Measurements from ENCODE around the gene OXT.

The OXT gene

GRCh38 chr20:3071610-3072529 is at the start of gene OXT:
Gene OXT (plus strand): TSS chr20:3071620. CDS start chr20:3071656, 36 bp downstream.
- no peak for DNase-seq

DNA sequence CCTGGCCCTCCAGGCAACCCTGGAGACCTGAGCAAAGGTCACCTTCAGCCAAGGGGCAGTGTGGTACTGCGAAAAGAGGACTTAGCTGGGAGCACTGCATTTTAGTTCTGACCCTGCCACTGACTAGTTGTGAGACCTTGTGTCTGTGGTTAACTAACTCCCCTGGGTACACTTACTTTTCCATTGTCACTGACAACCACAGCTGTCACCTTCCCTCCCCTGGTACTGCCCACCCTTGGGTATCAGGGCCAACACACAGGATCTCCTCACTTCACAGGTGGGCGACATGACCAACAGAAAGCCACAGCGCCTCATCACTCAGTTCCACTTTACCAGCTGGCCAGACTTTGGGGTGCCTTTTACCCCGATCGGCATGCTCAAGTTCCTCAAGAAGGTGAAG is 49.6 kb upstream of the OXT start:
- DNase-seq = peak in 1 of 2 experiments; percentile 78

DNA sequence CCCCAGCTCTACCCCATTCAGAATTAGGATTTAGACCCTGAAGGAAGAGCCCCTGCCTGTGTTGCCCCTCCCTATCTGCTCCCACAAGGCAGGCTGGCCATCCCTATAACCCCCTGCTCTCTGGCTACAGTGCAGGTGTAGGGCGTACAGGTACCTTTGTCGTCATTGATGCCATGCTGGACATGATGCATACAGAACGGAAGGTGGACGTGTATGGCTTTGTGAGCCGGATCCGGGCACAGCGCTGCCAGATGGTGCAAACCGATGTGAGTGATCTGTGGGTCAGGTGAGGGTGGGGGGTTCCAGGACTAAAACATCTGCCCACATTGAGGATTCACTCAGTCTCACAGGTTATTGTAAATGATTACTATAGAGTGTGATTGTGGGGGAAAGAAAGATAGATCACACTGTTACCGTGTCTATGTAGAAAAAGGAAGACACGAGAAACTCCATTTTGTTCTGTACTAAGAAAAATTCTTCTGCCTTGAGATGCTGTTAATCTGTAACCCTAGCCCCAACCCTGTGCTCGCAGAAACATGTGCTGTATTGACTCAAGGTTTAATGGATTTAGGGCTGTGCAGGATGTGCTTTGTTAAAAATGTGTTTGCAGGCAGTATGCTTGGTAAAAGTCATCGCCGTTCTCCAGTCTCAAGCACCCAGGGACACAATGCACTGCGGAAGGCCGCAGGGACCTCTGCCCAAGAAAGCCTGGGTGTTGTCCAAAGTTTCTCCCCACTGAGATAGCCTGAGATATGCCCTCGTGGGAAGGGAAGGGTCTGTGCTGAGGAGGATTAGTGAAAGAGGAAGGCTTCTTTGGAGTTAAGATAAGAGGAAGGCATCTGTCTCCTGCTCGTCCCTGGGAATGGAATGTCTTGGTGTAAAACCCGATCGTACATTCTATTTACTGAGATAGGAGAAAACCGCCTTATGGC is 48.6 kb upstream of the OXT start:
- peak; percentile 57 to 93 for DNase-seq

DNA sequence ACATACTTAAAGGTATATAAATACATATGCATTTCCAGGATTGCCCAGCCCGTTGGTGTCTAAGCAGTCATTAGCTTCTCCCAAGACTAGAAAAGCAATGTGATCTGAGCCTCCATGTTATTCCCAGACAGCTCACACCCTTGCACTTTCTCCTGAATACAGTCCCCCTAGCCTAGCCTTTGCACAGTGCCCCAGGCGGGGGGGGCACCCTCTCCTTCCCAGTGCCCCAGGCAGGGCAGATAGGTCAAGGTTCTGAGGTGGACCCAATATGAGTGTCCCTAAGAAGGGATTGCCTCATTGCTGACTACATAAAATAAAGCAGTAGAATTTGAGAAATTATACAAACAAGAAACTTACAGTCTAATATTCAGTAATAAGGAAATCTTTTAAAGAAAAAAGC is 43.4 kb upstream of the OXT start:
- DNase-seq = no peak

DNA sequence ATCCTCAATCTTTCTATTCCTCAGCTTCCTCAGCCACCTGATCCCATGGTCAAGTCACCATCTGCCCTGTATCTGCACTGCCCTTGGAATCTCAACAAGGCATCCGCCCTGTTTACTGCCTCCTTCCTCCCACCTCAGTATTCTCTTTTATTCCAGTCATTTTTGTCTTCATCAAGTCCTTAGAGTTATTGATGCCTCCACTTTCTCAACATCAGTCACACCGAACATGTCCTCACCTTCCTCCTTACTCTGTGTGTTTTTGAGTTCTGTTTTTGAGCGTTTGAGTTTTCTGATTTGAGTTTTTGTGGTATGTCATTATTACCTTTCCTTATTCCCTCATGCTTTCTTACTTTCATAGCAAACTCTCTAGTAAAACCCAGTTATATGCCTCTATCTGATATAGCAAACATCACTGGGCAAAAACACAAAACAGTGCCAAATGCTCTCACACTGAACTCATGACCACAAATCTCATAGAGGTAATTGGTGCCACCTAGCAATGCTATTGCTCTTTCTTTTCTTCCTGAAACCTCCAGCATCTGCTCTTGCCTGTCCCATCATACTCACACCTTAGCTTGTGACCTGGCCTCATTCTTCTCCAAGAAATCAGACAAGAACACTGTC is 39.8 kb upstream of the OXT start:
- no peak for DNase-seq

DNA sequence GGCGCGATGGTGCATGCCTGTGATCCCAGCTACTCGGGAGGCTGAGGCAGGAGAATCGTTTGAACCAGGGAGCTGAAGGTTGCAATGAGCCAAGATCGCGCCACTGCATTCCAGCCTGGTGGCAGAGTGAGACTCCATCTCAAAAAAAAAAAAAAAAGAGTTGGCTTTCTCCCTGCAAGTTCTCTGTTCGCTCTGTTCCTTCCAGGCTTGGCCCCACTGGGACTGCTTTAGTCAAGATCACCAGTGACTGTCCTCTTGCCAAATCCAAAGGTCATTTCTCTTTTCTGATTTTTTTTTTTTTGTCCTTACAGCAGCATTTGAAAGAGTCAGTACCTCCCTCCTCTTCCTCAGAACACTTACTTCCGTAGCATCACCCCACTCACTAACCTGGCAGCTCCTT is 38.8 kb upstream of the OXT start:
- no peak for DNase-seq

DNA sequence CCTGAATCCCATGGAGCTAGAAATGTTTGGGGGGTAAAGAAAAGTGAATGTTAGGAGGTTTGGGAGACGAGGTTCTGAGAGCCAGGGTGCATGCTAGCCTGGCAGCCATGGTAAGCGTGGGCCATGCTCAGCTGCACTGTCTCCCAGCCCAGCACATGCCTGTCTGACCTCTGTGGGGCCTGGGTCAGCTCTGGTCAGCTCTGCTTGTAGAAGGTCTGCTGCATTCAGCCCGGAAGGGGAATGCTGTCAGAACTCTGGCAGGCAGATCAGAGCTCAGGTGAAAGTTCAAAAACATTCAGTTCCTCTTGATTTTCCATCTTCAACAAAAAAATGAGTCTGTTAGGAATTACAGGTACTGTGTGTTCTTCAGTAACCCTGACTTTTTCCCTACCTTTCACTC is 33.8 kb upstream of the OXT start:
- DNase-seq = no peak

DNA sequence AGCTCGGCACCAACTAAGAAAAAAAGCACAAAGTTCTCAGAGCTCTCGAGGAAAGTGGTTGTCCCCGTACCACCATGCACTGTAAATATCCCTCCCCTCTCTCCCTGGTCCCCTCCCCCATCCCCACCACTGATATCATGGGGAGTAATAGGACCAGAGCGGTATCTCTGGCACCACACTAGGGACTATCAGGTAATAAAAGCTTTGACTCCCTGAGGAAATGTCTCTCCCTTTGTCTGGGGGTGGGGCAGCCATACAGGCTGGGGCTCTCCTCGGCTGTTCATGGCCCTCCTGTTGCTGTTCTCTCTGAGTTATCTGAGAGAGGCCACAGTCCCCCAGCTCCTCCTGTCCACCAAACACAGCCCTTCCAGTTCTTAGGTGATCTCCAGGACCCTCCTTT is 33.0 kb upstream of the OXT start:
- no peak for DNase-seq

- DNase-seq = no peak
These were observed 32.0 kb upstream of the OXT start for GRCh38 chr20:3039426-3039825.

DNA sequence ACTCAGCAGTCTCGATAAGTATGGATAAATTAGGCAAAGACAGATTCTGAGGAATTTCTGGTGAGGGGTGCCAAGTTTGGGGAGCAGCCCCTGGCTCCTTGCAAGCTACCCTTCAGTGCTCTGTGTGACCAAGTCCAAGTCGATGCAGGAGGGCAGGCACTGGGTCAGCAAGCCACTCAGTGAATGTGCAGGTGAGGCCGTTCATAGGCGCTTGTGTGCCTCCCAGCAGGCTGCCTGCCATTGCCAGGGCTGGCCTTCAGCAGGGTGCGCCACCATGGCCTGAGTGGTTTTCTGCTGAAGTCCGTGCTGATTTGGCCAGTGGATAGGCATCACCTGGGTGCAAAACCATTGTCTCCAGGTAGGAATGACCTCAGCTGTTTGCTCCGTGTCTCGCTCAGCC is 31.3 kb upstream of the OXT start:
- no peak for DNase-seq

- DNase-seq = no peak
These were observed 29.5 kb upstream of the OXT start for GRCh38 chr20:3041854-3042409.

- no peak for DNase-seq
These were observed 28.8 kb upstream of the OXT start for GRCh38 chr20:3042625-3043024.

- no peak for DNase-seq
These were observed 28.1 kb upstream of the OXT start, which contains the start of gene GNRH2 for GRCh38 chr20:3043322-3043721. Gene GNRH2 (plus strand): TSS chr20:3043622. CDS start chr20:3044415, 793 bp downstream.

DNA sequence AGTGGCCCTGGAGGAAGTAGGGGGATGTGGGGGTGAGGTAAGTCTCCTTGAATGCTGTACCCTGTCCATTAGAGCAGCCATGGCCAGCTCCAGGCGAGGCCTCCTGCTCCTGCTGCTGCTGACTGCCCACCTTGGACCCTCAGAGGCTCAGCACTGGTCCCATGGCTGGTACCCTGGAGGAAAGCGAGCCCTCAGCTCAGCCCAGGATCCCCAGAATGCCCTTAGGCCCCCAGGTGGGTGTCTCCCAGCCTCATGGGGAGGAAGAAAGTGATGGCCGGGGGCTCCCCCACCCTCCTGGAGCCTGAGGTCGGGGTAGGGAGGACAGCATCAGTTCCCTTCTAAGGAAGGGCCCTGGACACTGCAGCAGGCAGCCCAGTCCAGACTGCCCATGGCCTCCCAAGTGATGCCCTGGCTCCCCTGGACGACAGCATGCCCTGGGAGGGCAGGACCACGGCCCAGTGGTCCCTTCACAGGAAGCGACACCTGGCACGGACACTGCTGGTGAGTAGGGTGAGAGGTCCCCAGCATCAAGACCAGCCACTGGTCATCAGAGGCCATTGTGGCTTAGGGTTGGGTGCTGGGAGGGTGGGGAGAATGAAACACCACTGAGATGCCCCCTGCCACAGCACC is 27.0 kb upstream of the OXT start:
- DNase-seq = no peak

GRCh38 chr20:3045042-3045815 is 26.2 kb upstream of the OXT start:
- peak in 1 of 2 experiments; percentile 61 for DNase-seq

GRCh38 chr20:3045816-3046676 is 25.4 kb upstream of the OXT start, which contains the start of gene MRPS26:
Gene MRPS26 (plus strand): TSS chr20:3046052. CDS start chr20:3046069, 17 bp downstream.
- peak; percentile 73 to 90 for DNase-seq

GRCh38 chr20:3046677-3047462 is 24.6 kb upstream of the OXT start:
- DNase-seq = peak in 1 of 2 experiments; percentile 37

- DNase-seq = no peak
These were observed 23.7 kb upstream of the OXT start for GRCh38 chr20:3047486-3048419.
